SK-N-SH (cell line): Measurements from ENCODE around the gene A4GALT. TPM values are rescaled to one million over a fixed set of nuclear protein-coding genes. Genes with fewer than 3 reads are reported as not detected.

Experiments used
- CTCF ChIP-seq: fragments of 200-600 bp; sonication (generic); IDR thresholded peaks from 2 replicates; pipeline ENCODE4 v1.6.1; 2017; ENCODE audit warnings: antibody characterized with exemption, mild to moderate bottlenecking, moderate library complexity
- EZH2phosphoT487 ChIP-seq: fragments of 200-600 bp; sonication (generic); IDR thresholded peaks from 2 replicates; pipeline ENCODE4 v1.6.1; 2017; ENCODE audit warnings: low read depth, mixed run types, mild to moderate bottlenecking, antibody characterized with exemption, moderate library complexity, borderline replicate concordance
- FOSL2 ChIP-seq: IDR thresholded peaks from 2 replicates; pipeline ENCODE4 v1.4.0; 2012; ENCODE audit warnings: low read depth, mild to moderate bottlenecking, moderate library complexity, borderline replicate concordance
- IRF3 ChIP-seq: fragments of 150-350 bp; IDR thresholded peaks from 2 replicates; pipeline ENCODE4 v1.6.1; 2016; ENCODE audit warnings: mild to moderate bottlenecking, low read depth, low read length
- POLR2AphosphoS5 ChIP-seq: IDR thresholded peaks from 2 replicates; pipeline ENCODE4 v1.6.1; 2012; ENCODE audit warnings: low read depth, low read length
- REST ChIP-seq: IDR thresholded peaks from 2 replicates; pipeline ENCODE4 v1.6.1; 2012; ENCODE audit warnings: mild to moderate bottlenecking, low read depth, low read length, moderate library complexity
- TAF1 ChIP-seq: IDR thresholded peaks from 2 replicates; pipeline ENCODE4 v1.6.1; 2012; ENCODE audit warnings: low read depth, mild to moderate bottlenecking, low read length, moderate library complexity, borderline replicate concordance
- ZBTB33 ChIP-seq: IDR thresholded peaks from 2 replicates; pipeline ENCODE4 v1.4.0; 2012; ENCODE audit warnings: low read depth, borderline replicate concordance
- polyA plus RNA-seq, 3 experiments: library from polyadenylated mRNA; depleted of rRNA; stranded (reverse); fragments of >200 nt; gene quantifications; 2 replicates each; pipeline ENCODE4 v1.2.3, GENCODE V29; 2012
- small RNA-seq, 7 experiments: library from RNA; depleted of rRNA; stranded (forward); fragments of <200 nt; gene quantifications; one replicate each; pipeline ENCODE3, GENCODE V24; 2012

The A4GALT gene
- polyA plus RNA-seq, 1 of the 3 experiments (the other 2 are of a cell fraction) = 9.5 TPM

GRCh38 chr22:42642806-42643633 lies 77.7 kb downstream of the A4GALT start (continued):
- TF ChIP-seq CTCF (no peak), EZH2phosphoT487 (no peak), IRF3 (no peak), ZBTB33 (no peak), POLR2AphosphoS5 (no peak), REST (no peak), TAF1 (no peak), FOSL2 (no peak)

Small RNAs within 50 kb of the gene (small RNA-seq; reads per million reads assigned to genes)
- 0 reads per million in 7 experiments for gene RF00019

Other genes starting within 250 kb of the A4GALT start
- 16.6 and 17.6 TPM in 2 replicates for gene RRP7A, start 201.1 kb downstream of the A4GALT start, polyA plus RNA-seq (2012; rRNA removed)
- 3.1 and 3.8 TPM in 2 replicates for gene SERHL2, start 166.9 kb downstream of the A4GALT start, polyA plus RNA-seq (2012; rRNA removed)
- gene POLDIP3, start 106.0 kb downstream of the A4GALT start, polyA plus RNA-seq (2012; rRNA removed) = 18.8 and 21.6 TPM in 2 replicates
- not detected in 2 replicates for gene ATP5MGL, start 80.3 kb downstream of the A4GALT start, polyA plus RNA-seq (2012; rRNA removed)
- gene CYB5R3, start 71.5 kb downstream of the A4GALT start, polyA plus RNA-seq (2012; rRNA removed) = 86.8 and 106 TPM in 2 replicates
- gene ARFGAP3, start 136.4 kb upstream of the A4GALT start, polyA plus RNA-seq (2012; rRNA removed) = 12.6 and 16.6 TPM in 2 replicates